ENCODE data around the gene CDK5. TPM values are rescaled to one million over a fixed set of nuclear protein-coding genes. Genes with fewer than 3 reads are reported as not detected.

Gene CDK5
- total and polyA plus RNA-seq, 9 of the 15 experiments (the other 6 are each of a cell fraction or from before 2014, with no cell fraction given), result 3.2 to 38.0 (median 27.5) TPM

- TF ChIP-seq ZBTB11 (CRISPR knock-in tag; IDR thresholded peaks at IDR 0.05) (no peak), ILF3 (IDR thresholded peaks at IDR 0.05; ENCODE audit: borderline replicate concordance) (no peak), POU5F1 (IDR thresholded peaks at IDR 0.05; ENCODE audit: borderline replicate concordance, low read depth, low read length, partially characterized antibody) (no peak), KAT2B (IDR thresholded peaks at IDR 0.05; ENCODE audit: low read depth, low read length) (no peak), BRD4 (IDR thresholded peaks at IDR 0.05) (no peak), PCBP2 (IDR thresholded peaks at IDR 0.05; ENCODE audit: low read depth, low read length, poor library complexity, severe bottlenecking) (no peak), FUS (optimal IDR thresholded peaks at IDR 0.05; ENCODE audit: low read depth, low read length) (no peak)
Measured at GRCh38 chr7:151008143-151008510, 49.6 kb downstream of the CDK5 start (continued).

Data from K562 (cell line).